ENCODE measurements around the gene SRGAP3.

Gene SRGAP3

DNA sequence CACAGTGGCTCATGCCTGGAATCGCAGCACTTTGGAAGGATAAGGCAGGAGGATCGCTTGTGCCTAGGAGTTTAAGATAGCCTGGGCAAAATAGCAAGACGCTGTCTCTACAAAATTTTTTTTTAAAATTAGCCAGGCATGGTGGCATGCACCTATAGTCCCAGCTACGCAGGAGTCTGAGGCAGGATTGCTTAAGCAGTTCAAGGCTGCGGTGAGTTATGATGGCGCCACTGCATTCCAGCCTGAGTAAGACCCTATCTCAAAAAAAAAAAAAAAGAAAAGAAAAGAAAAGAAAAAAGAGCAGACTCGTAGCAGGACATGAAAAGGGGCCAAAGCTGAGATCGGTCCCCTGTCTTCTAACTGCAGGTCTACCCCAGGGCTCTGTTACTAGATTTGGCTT, 18.9 kb downstream of the SRGAP3 start:
- Histone ChIP-seq H3K4me3 (no peak overlapping the region), H3K4me1 (0 out of 2 replicates have a peak, but pooled peaks cover 8% of the 10 kb centered on the region), H4K20me1 (no peaks in the 10 kb centered on the region), H3K27me3 (no peaks in the 10 kb centered on the region), H3K27ac (no peak overlapping the region), H3K36me3 (no peaks in the 10 kb centered on the region), H3K9ac (no peak overlapping the region), H3K4me2 (no peak overlapping the region), H3K9me3 (no peaks in the 10 kb centered on the region)
- no peak for TF ChIP-seq Cebpa-rat (IDR thresholded peaks at IDR 0.05)

DNA sequence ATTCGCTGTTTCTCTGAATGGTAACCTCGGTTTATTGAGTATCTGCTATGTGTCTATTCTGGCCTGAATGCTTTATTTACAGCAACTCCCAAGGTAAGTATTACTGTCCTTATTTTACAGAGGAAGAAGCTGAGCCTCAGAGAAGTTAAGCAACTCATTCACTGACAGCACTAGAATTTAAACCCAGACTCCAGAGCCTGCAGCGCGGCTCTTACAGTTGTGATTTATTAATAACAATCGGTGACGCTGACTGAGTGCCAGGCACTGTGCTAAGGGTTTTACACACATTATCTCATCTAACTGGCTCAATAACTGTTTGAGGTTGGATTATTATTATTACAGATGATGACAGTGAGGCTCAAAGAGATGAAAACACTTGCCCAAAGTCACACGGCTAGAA, 19.6 kb downstream of the SRGAP3 start:
- H3K27ac ChIP-seq: no peak overlapping the region
- no peaks in the 10 kb centered on the region for H3K36me3 ChIP-seq
- no peak overlapping the region for H3K4me2 ChIP-seq
- no peak overlapping the region for H3K9ac ChIP-seq
- no peaks in the 10 kb centered on the region for H4K20me1 ChIP-seq
- no peaks in the 10 kb centered on the region for H3K9me3 ChIP-seq
- H3K27me3 ChIP-seq: no peaks in the 10 kb centered on the region
- H3K4me1 ChIP-seq: 0 out of 2 replicates have a peak, but pooled peaks cover 8% of the 10 kb centered on the region
- TF ChIP-seq Cebpa-rat (IDR thresholded peaks at IDR 0.05): no peak
- H3K4me3 ChIP-seq: no peak overlapping the region

DNA sequence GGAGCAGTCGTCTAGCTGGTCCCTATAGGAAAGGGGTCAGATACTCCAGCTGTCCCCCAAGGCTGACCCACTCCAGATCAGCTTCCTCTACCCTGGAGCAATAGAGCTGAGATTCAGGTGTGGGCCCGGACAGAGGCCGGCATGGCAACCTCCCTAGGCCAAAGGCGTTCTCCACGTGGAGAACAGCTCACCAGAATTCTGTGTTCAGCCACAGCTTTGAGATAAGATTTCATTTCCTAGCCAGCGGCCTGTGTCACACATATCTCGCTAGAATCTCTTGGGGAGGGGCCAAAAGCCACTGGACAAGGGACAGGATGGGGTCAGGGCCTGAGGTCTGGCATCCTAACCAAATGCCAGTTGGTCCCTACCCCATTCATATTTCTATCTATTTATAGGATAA, 20.1 kb downstream of the SRGAP3 start:
- Histone ChIP-seq H3K36me3 (no peaks in the 10 kb centered on the region), H3K27me3 (no peaks in the 10 kb centered on the region), H4K20me1 (no peaks in the 10 kb centered on the region), H3K9me3 (no peaks in the 10 kb centered on the region), H3K27ac (no peak overlapping the region), H3K4me1 (0 out of 2 replicates have a peak, but pooled peaks cover 8% of the 10 kb centered on the region), H3K4me2 (no peak overlapping the region), H3K4me3 (no peak overlapping the region), H3K9ac (no peak overlapping the region)
- TF ChIP-seq Cebpa-rat (IDR thresholded peaks at IDR 0.05): no peak

DNA sequence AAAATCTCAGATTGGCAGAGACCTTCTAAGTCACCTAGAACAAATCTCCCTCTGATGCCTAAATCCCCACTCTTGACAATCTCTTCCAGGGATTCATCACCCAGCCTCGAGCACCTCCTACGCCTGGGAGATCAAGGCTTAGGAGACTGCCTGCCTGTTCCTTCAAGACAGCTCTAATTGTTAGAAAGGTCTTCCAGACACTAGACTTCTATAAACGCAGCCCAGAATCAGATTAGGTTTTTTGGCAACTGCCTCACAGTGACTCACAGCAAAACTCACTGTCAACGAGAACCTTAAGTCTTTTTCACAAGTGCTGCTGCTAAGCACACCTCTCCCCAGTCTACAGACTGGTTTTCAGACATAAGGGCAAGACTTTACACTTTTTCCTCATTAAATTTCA, 23.1 kb downstream of the SRGAP3 start:
- H3K36me3 ChIP-seq: 0 out of 2 replicates have a peak, but pooled peaks cover 5% of the 10 kb centered on the region
- no peak overlapping the region for H3K4me3 ChIP-seq
- TF ChIP-seq Cebpa-rat (IDR thresholded peaks at IDR 0.05): no peak
- no peak overlapping the region for H3K27ac ChIP-seq
- no peaks in the 10 kb centered on the region for H4K20me1 ChIP-seq
- H3K27me3 ChIP-seq: no peaks in the 10 kb centered on the region
- no peak overlapping the region for H3K4me2 ChIP-seq
- H3K9ac ChIP-seq: no peak overlapping the region
- H3K4me1 ChIP-seq: no peaks in the 10 kb centered on the region
- no peaks in the 10 kb centered on the region for H3K9me3 ChIP-seq

DNA sequence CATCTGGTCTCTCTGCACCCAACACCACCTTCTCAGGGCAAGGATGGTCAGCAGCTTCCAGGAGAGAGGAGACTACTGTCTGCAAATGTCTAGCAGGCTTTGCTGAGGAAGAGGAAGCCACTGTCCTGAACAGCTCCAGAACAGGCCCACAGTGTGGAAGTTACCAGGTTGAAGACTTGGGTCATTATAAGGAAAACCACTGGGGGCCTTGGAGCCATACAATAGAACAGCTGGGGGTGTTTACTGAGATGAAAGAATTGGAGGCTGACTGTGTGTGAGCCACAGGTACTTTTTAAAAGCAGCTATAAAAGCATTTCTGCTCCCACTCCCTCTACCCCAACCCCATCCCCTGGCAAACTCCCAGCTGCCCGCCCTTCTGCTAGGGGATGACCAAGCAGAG, 24.2 kb downstream of the SRGAP3 start:
- H4K20me1 ChIP-seq: 0 out of 2 replicates have a peak, but pooled peaks cover 6% of the 10 kb centered on the region
- no peak overlapping the region for H3K4me3 ChIP-seq
- H3K4me1 ChIP-seq: no peaks in the 10 kb centered on the region
- 0 out of 2 replicates have a peak, but pooled peaks cover 5% of the 10 kb centered on the region for H3K36me3 ChIP-seq
- no peak overlapping the region for H3K9ac ChIP-seq
- no peaks in the 10 kb centered on the region for H3K9me3 ChIP-seq
- TF ChIP-seq Cebpa-rat (IDR thresholded peaks at IDR 0.05): no peak
- no peaks in the 10 kb centered on the region for H3K27me3 ChIP-seq
- no peak overlapping the region for H3K4me2 ChIP-seq
- H3K27ac ChIP-seq: no peak overlapping the region

DNA sequence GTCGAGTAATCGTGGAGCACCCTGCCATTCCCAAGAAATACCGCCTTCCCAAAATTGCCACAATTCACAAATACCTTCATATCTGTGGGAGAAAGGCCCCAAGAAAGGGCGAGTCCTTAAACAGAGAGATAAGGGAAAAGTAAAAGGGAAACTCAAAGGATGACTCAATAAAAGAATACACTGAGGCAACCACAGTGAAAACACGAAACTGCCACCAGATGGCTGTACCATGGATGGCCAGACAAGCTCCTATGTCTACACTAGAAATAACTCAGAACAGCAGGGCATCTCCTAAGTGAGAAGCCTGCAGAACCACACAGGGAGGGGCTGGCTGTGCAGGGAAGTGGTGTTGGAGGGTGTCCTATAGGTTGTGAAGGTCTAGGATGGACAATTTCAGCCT, 25.0 kb downstream of the SRGAP3 start:
- H3K4me3 ChIP-seq: no peak overlapping the region
- no peaks in the 10 kb centered on the region for H3K9me3 ChIP-seq
- H3K36me3 ChIP-seq: 0 out of 2 replicates have a peak, but pooled peaks cover 5% of the 10 kb centered on the region
- H3K4me2 ChIP-seq: no peak overlapping the region
- no peak overlapping the region for H3K9ac ChIP-seq
- H3K27ac ChIP-seq: no peak overlapping the region
- no peaks in the 10 kb centered on the region for H3K27me3 ChIP-seq
- 0 out of 2 replicates have a peak, but pooled peaks cover 6% of the 10 kb centered on the region for H4K20me1 ChIP-seq
- H3K4me1 ChIP-seq: no peaks in the 10 kb centered on the region
- TF ChIP-seq Cebpa-rat (IDR thresholded peaks at IDR 0.05): no peak

DNA sequence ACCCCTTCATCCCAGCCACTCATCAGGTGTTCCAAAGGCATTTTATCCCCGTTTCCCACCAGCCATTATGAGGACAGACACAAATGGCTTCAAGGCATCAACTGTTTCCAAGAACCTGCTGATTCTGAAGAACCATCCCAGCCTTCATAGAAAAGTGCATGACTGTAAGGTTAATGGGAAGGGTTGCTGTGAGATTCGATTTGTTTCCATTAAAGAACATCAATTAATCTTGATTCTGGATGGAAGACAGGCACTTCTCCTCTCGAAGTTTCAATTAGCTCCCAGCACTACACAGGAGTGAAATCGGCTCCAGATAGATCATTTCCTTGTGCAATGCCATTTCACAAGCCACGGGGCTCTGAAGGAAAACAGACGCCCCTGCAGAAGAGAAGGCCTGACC, 25.8 kb downstream of the SRGAP3 start:
- Histone ChIP-seq H3K9me3 (no peaks in the 10 kb centered on the region), H3K9ac (no peak overlapping the region), H3K4me3 (no peak overlapping the region), H3K4me1 (no peaks in the 10 kb centered on the region), H3K27ac (no peak overlapping the region), H3K27me3 (no peaks in the 10 kb centered on the region), H4K20me1 (0 out of 2 replicates have a peak, but pooled peaks cover 6% of the 10 kb centered on the region), H3K4me2 (no peak overlapping the region), H3K36me3 (0 out of 2 replicates have a peak, but pooled peaks cover 5% of the 10 kb centered on the region)
- no peak for TF ChIP-seq Cebpa-rat (IDR thresholded peaks at IDR 0.05)

DNA sequence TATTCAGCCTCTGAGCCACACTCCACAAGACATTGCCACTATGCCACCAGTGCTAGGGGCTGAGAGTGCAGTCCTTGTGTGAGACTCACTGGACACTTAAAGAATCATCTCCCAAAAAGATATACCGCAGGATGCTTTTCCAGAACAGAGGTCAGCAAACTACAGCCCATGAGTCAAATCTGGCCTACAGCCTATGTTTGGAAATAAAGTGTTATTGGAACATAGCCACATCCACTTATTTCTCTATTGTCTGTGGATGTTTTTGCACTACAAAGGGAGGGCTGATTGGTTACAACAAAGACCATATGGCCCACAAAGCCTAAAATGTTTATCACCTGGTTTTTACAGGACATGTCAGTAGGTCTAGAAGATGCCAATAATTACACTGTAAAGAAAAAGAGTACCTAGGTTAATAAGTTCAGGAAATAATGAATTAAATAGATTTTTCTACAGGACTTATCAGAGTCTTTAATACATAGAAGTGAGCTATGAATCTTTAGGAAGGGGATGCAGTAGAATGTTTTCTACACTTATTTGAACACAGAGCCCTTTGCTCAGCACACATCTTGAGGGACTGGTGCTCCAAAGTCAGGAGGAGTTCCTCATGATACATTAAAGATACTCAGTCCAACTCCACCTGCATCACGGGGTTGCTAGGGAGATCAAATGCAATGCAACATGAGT, 26.3 kb downstream of the SRGAP3 start:
- H4K20me1 ChIP-seq: 0 out of 2 replicates have a peak, but pooled peaks cover 6% of the 10 kb centered on the region
- 0 out of 2 replicates have a peak, but pooled peaks cover 5% of the 10 kb centered on the region for H3K36me3 ChIP-seq
- H3K9ac ChIP-seq: no peak overlapping the region
- H3K27me3 ChIP-seq: no peaks in the 10 kb centered on the region
- H3K4me2 ChIP-seq: no peak overlapping the region
- no peak for TF ChIP-seq Cebpa-rat (IDR thresholded peaks at IDR 0.05)
- no peaks in the 10 kb centered on the region for H3K4me1 ChIP-seq
- no peaks in the 10 kb centered on the region for H3K9me3 ChIP-seq
- no peak overlapping the region for H3K4me3 ChIP-seq
- H3K27ac ChIP-seq: no peak overlapping the region

DNA sequence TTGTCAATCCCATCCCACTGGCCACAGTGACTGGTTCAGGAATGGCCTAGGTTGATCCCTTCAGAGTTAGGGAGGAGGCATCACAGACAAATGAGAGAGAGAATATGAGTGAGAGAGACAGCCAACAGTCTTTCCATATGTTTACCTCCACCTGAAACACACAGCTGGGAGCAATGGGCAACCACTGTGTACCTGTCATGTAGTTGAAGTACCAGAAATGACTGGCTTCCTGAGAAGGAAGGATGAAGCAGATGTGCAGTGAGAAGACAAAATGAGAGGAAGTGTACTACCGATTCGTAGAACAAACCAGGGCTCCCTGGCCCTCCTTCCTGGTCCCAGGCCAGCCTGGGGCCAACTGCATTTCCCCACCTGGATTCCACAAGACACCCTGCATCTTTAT, 27.4 kb downstream of the SRGAP3 start:
- Histone ChIP-seq H3K4me1 (no peaks in the 10 kb centered on the region), H3K4me3 (no peak overlapping the region), H3K9me3 (no peaks in the 10 kb centered on the region), H3K27me3 (no peaks in the 10 kb centered on the region), H3K4me2 (no peak overlapping the region), H3K27ac (no peak overlapping the region), H4K20me1 (0 out of 2 replicates have a peak, but pooled peaks cover 6% of the 10 kb centered on the region), H3K9ac (no peak overlapping the region), H3K36me3 (0 out of 2 replicates have a peak, but pooled peaks cover 5% of the 10 kb centered on the region)
- no peak for TF ChIP-seq Cebpa-rat (IDR thresholded peaks at IDR 0.05)

DNA sequence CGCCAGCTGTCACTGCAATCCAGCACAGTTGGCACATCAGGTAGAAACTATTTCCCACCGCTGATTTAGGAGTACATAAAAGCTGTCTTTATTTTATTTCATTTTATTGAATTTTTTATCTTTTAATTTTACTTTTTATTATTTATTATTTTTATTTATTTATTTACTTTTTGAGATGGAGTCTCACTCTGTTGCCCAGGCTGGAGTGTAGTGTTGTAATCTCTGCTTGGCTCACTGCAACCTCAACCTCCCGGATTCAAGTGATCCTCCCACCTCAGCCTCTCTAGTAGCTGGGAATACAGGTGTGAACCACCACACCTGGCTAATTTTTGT, 31.0 kb downstream of the SRGAP3 start:
- Histone ChIP-seq H3K36me3 (0 out of 2 replicates have a peak, but pooled peaks cover under 1% of the 10 kb centered on the region), H3K27ac (no peak overlapping the region)
- no peak for TF ChIP-seq Cebpa-rat (IDR thresholded peaks at IDR 0.05)

More for the DNA sequence above, 31.0 kb downstream of the SRGAP3 start:
- peaks cover 3% of the 10 kb centered on the region for H3K4me1 ChIP-seq
- H4K20me1 ChIP-seq: 0 out of 2 replicates have a peak, but pooled peaks cover 6% of the 10 kb centered on the region
- H3K9me3 ChIP-seq: no peaks in the 10 kb centered on the region
- no peak overlapping the region for H3K4me3 ChIP-seq
- no peak overlapping the region for H3K9ac ChIP-seq
- H3K4me2 ChIP-seq: no peak overlapping the region
- no peaks in the 10 kb centered on the region for H3K27me3 ChIP-seq

All from BLaER1 (cell line).